Stimulated activated CD4-positive, alpha-beta T cell treated with anti-CD3 and anti-CD28 coated beads, Interleukin-4, amount 100 ng/mL, for 4 hours (primary cell): ENCODE measurements around the gene SLC25A42.
"Not testable (repeated sequence)": the region's sequence is repeated elsewhere in the genome, so short reads cannot be mapped to it uniquely, and the experiment has no call there.

ENCODE experiments used
- DNase-seq, 2 experiments: peaks; one replicate each; pipeline ENCODE4 v3.0.0-alpha.2; 2020

The SLC25A42 gene

DNA sequence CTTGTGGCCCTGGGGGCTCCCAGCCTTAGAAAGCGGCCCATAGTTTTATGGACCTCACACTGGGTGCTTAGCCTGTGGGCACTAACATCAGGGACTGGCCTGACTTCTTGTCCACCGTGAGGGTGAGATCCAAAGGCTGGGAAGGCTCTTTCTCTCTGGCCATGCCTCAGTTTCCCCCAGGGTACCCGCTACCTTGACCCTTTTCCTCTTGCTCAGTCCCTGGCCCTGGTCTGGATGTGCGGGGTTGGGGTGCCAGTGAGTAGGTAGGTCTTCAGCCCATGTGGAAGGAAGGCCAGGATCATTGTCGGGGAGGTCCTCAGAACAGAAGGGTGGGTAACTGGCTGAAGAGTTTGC is 76.1 kb downstream of the SLC25A42 start:
- no peak for DNase-seq

DNA sequence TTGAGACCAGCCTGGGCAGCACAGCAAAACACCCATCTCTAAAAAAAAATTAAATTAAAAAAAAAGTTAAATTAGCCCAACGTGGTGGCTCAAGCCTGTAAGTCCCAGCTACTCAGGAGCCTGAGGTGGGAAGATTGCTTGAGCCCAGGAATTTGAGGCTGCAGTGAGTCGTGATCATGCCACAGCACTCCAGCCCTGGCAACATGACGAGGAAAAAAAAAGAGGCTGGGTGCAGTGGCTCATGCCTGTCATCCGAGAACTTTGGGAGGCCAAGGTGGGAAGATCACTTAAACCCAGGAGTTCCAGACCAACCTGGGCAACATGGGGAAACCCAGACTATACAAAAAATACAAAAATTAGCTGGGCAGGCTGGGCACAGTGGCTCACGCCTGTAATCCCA is 76.7 kb downstream of the SLC25A42 start:
- no peak for DNase-seq

DNA sequence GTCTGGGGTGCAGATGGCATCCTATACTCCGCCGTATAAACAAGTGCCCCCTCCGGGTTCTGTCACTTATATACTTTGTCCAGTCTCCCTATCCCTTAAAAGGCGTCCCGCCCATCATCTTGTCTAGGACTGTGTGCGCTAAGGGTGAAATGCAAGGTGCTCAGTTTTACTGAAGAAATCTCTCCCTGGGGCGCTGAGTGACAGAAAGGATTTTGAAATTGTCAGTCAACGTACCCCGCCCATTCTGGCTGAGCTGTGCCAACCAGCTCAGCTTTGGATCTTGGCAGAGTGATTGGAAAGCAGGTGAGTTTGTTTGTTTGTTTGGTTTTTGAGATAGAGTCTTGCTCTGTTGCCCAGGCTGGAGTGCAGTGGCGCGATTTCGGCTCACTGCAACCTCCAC is 78.6 kb downstream of the SLC25A42 start:
- DNase-seq, result no peak

DNA sequence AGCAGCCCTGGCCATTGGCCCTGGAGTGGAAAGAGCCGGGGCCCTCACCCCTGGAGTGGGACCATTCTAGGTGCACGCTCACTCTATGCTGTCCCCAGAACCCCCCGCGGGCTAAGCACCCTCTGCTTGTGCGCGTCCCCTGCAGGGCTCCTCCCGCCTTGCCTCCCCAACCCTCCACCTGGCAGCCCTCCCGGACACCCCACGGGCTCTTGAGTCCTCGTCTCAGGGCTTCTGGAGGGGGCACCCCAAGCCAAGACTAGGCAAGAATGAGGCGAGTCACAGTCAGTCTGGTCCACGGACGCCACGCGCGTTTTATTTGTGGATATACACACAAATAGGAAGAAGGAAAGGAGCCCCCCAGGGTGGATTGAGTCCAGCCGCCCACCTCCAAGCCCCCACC is 81.5 kb downstream of the SLC25A42 start:
- DNase-seq, result no peak

DNA sequence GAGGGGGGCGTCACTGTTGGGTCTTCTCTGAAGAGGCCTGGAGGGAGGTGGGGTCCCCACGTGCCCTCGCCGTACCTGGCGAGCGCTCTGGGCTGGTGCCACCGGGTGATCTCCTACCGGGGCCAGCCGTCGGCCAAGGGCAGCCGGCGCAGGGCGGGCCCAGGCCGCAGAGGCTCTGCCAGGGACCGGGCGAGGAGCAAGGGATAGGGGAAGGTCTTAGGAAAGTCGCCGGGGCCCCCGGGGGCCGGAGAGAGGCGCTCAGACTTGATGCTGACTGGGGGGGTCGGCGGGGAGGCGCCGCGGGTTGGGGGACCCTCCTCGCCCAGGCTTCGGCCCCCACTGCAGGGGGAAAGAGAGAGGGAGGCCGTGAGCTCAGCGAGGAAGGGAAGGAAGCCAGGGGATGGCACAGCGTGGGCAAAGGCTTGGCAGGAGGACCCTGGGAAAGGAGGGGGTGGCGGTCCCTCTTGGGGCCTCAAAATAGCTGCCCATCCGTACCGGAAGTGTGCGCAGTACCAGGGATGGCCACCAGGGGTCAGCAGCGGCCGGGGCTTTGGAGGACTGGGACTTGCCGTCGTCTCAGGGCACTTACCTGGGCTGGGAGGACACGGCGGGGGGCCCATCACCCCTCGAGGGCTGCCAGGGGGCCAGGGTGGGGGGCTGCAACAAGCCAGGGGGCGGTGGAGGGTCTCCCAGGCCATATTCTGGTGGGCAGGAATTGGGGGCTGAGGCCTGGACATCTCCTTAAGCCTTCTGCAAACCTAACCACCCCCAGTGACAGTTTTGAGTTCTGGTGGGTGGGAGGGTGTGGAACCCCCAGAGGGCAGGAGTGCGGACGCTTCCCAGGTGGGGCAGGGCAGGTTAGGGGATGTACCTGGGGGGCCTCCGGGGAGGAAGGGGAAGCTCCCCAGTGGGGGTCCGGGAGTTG is 82.2 kb downstream of the SLC25A42 start:
- peak; percentile 71 to 86 for DNase-seq

DNA sequence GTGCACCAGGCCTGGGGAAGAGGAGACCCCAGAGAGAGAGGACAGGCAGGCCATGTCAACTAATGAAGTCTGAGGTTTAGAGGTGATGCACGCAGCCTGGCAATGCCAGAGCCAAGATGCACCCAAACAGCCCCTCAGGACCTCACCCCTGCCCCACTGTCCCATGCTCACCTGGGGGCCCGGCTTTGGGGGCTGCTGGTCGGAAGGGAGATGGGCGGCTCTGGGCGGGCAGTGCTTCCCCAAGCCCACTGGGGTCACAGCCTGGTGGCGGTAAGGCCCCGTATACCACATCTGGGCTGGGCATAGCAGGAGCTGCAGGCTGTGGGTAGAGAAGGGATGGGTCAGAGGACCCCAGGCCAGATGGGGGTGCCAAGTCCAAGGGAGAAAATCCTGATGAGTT is 83.1 kb downstream of the SLC25A42 start:
- DNase-seq, result no peak

DNA sequence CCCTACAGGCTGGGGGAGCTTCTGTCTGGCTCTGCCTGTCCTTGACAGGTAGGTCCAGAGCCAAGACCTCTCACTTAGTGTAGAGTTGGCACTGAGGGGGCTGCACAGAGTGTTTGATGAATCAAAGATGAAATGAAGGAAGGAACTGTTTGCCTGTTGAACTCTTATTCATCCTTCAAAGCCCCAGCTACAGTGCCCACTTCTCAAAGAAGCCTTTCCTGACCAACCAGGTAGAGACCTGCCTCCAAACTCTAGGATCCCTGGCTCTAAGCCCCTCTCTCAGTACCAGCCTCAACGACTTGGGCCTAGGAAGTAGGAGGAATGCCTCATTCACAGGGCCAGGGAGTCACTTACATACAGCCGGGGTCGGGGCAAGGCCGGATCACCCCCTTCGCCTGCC is 83.5 kb downstream of the SLC25A42 start:
- DNase-seq, result no peak

DNA sequence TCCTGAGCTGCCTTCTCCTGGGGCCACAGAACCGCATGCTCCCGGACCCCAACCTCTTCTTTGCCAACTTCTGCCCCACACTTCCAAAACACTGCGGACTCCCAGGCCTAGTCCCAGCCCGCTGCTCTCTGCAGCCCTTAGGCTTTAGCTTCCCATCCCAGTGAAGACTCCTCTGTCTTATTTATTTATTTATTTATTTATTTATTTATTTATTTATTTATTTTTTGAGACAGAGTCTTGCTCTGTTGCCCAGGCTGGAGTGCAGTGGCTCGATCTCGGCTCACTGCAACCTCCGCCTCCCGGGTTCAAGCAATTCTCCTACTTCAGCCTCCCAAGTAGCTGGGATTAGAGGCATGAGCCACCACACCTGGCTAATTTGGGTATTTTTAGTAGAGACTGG is 84.7 kb downstream of the SLC25A42 start:
- not testable (repeated sequence) for DNase-seq

DNA sequence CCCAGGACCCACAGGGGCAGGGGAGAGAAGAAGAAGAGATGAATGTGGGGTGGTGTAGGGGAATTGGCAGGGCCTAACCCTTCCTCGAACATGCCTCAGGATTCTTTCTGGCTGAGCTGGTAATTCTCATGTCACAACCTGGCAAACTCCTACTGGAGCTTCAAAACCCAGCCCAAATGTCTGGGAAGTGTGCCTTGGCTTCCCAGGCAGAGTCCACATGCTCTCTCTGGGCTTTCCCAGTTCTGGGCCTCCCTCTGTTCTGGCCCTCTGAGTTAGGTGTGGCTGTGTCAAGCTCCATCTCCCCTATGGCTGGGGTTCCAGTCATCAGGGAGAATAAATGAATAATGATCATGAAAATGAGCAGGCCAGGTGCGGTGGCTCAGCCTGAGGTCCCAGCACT is 85.6 kb downstream of the SLC25A42 start:
- no peak for DNase-seq

DNA sequence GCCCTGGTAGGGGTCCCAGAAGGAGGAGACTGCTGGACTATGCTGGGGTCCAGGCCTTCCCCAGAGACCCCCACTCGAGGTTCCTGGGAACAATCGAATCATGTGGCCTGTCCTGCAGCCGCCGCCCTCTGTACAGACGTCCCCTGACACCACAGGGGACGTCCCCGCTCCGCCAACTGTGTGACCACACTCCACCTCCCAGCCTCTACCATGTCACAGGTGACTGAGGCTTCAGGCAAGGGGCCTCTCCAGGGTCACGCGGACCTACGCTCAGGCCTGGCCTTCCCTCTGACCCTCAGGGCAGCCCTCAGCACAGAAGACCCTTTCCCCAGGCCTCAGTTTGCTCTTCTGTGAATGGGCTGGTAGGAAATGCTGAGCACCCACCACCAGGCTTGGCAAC is 87.6 kb downstream of the SLC25A42 start:
- DNase-seq, result no peak

DNA sequence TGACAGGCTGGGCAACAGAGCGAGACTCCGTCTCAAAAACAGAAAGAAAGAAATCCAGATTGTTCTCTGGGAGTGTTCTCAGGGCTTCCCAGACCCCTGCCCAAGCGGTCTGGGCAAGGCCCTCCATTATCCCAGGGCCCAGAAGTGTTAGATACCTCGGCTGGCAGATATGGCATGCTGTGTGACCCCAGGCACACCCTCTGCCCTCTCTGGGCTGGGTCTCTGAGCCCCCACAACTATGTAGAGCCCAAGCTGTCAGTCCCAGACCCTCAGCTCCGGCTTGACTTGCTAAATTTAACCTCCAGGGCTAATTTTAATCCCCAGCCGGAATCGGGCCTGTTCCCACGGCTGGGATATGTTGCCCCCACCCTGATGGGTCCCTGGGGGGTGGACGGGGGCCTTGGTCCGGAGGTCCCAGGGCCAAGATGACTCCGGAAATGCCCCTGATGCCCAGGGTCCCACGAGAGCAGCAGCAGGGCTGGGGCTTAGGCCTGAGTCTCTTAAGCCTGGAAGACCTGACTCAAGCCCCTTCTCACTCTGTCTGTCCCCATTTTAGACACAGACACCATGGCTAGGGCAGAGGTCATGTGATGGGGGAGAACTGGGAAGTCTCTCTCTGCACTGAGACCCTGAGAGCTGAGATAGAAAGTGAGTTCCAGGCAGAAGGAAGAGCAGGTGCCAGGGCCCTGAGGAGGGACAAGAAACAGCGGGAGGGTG is 89.0 kb downstream of the SLC25A42 start:
- DNase-seq, result no peak

DNA sequence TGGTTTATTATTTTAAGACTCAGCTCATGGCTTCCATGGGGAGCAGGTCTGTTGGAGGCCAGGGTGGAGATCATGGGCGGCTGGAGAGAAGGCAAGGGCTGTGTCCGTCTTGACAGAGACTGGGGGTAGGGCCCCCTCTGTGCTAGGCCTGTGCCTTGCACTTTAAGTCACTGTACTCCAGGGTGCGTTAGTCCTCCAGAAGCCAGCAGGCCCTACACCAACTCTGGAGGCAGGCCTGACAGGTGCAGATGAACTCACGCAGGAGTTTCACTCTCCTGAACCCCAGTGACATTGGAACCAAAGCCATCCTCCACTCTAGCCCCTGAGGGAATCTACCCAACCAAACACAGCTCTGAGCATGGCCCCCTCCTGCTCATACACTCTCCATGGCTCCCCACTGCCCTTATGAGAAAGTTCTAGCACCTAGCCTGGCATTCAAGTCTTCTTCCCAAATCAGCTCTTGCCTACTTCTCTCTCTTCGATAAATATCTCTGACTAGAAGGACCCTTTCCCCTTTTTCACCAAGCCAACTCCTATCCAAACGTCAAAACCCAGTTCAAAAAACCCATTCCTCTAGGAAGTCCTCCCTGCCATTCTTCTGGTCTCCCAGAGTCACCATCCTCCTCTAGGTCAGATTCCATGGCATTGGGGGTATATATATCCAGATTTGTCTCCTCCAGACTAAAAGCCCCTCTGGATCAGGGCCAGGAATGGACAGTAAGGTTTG is 91.1 kb downstream of the SLC25A42 start:
- DNase-seq, result no peak

DNA sequence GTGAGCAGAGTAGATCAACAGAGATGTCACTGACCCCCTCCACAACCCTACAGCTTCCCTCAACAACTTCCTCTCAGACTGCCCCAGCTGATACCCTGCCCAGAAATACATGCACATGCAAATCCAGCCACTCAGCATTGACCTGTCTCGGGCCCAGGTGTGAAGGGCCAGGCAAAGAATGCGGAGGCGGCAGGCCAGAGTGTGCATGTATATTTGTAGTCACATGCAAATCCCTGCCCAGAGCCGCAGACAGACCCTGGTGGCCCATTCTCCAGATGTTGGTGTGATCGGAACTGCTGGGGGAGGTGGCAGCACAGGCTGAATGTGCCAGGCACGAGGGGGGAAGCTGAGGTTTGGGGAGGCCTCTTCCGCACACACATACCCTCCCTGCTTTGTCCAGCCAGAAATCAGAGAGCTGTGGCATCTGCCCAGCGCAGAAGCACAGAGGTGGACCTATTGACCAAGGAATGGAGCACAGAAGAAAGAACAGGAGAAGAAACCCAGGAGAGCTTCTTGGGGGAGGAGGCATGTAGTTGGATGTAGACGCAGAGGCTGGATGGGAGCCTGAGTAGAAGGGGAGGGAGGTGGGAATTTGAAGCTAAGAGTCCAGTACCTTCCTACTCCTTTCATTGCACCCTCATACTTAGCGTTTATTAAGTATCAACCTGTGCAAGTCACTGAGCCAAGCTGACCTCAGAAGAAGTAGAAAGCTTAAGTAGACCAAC is 91.9 kb downstream of the SLC25A42 start:
- DNase-seq, result no peak

DNA sequence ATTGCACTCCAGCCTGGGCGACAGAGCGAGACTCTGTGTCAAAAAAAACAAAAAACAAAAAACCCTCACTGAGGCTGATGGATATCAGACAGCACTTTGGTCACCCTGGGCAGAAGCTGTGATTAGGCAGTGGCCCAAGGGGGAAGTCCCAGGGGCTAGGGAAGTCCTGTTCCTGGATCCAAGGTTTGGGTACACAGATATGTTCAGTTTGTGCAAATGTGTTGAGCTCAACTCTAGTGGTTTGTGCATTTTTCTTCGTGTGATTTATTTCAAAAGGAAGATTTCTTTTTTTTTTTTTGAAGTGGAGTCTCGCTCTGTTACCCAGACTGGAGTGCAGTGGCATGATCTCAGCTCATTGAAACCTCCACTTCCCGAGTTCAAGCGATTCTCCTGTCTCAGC is 94.0 kb downstream of the SLC25A42 start:
- DNase-seq, result no peak

DNA sequence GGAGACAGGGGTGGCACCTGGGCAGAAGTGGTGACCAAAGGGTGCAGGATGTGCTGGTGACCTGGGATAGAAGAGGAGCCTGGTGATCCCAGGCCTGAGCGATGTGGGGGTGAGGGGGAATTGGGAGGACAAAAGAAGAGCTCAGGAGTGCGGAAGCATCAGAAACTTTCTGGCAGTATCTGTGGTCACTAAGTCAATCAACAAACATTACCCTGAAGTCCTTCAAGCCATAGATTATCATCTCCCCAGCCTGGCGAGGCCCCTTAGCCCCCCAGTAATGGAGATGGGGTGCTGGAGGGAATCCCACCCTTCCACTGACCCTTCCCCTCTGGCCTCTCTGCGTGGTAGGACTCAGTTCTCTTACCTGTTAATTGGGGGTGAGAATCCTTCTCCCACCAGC is 95.7 kb downstream of the SLC25A42 start:
- DNase-seq, result no peak

DNA sequence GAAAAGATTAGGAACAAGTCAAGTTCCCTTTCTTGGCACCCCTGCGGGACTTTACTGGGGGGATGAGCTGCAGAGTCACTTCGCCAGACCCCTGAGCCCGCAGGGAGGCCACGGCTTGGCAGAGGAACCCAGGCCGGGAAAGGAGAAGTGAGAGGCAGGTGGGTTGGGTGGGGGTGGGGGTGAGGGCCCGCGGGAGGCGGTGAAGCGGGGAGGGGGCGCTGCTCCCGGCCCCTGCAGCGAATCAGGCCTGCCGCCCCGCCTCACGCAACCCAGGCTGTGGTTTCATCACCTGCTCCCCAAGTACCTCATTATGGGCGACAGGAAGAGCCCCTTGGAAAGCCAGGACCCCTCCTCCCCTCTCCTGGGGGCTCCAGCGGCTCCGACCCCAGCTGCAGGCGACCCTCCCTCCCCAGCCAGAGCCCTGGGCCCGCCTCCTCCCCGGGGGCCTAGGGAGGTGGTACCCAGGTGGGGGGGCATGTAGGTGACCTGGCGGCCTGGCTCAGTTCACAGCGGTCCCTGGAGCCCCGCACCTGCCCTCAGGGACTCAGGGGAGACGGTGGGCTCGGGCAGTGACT is 96.8 kb downstream of the SLC25A42 start:
- DNase-seq, result no peak

DNA sequence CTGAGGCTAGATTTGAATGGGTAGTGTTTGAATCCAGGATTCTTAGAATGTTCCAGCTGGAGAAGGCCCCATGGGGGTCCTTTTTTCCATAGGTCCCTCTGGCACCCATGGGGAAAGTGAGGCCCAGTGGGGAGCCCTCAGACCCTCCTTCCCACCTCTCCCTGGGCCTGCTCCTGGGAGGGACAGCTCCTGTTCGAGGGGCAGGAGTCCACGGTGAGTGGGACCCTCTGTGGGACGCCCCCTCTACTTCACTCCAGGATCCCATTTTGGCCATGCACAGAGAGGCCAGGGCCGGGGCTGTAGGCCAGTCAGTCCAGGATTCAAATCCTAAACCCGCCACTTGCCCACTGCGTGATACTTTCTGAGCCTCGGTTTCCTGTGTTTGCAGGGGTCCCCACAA is 98.7 kb downstream of the SLC25A42 start:
- DNase-seq, result no peak
